Measurements from ENCODE around the gene PRKRA. TPM values are rescaled to one million over a fixed set of nuclear protein-coding genes. Genes with fewer than 3 reads are reported as not detected.

PRKRA gene
- total and polyA plus RNA-seq, 2 of the 13 experiments (the other 11 are each of a cell fraction or from before 2014, with no cell fraction given) = 53.1 to 74.7 TPM

DNA sequence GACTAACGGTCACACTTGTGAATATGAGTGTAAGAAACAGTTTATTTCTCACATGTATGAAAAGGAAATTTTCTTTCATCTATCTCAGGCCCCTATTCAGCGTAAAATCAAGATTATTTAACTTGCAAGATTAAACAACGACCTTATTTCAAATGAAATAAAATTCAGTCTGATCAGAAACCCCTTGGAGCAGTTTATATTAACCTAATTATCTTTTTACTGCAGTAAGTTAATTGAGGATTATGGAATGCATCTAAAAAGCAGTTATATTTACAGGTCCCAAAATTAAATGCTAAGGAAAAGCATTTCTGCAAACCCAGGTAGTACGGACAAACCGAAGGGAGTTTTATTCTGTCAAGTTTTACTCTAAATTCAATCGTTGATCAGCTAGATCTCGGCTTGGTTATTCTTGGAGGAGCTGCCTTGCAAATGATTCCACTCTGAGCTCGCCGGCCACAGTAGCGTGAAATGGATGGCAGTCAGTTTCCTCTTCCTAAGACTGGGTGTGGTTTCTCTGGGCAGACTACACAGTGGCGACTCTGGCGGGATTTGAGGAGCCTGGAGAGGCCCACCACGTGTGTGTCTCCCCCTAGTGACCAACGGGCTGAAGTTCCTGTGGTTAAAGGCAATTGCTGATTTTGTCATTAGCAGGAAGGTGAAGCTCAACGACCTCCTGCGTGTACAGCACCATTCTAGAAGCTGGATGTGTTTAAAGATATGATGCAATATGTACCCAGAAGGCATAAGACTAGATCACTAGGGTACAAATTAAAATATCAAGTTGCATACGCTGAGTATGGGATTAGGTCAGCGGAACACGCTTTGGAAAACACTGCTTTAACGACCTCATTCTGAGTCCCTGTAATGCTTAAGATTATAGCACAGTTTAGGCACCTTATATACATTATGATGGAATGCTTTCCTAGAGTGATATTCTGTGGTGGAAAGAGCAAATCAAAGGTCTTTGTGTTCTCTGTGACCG, 36.4 kb downstream of the PRKRA start (continued):
- TF ChIP-seq, protein P1, sequence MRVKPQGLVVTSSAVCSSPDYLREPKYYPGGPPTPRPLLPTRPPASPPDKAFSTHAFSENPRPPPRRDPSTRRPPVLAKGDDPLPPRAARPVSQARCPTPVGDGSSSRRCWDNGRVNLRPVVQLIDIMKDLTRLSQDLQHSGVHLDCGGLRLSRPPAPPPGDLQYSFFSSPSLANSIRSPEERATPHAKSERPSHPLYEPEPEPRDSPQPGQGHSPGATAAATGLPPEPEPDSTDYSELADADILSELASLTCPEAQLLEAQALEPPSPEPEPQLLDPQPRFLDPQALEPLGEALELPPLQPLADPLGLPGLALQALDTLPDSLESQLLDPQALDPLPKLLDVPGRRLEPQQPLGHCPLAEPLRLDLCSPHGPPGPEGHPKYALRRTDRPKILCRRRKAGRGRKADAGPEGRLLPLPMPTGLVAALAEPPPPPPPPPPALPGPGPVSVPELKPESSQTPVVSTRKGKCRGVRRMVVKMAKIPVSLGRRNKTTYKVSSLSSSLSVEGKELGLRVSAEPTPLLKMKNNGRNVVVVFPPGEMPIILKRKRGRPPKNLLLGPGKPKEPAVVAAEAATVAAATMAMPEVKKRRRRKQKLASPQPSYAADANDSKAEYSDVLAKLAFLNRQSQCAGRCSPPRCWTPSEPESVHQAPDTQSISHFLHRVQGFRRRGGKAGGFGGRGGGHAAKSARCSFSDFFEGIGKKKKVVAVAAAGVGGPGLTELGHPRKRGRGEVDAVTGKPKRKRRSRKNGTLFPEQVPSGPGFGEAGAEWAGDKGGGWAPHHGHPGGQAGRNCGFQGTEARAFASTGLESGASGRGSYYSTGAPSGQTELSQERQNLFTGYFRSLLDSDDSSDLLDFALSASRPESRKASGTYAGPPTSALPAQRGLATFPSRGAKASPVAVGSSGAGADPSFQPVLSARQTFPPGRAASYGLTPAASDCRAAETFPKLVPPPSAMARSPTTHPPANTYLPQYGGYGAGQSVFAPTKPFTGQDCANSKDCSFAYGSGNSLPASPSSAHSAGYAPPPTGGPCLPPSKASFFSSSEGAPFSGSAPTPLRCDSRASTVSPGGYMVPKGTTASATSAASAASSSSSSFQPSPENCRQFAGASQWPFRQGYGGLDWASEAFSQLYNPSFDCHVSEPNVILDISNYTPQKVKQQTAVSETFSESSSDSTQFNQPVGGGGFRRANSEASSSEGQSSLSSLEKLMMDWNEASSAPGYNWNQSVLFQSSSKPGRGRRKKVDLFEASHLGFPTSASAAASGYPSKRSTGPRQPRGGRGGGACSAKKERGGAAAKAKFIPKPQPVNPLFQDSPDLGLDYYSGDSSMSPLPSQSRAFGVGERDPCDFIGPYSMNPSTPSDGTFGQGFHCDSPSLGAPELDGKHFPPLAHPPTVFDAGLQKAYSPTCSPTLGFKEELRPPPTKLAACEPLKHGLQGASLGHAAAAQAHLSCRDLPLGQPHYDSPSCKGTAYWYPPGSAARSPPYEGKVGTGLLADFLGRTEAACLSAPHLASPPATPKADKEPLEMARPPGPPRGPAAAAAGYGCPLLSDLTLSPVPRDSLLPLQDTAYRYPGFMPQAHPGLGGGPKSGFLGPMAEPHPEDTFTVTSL (CRISPR knock-in tag; IDR thresholded peaks at IDR 0.05; ENCODE audit: borderline replicate concordance) = no peak
- TF ChIP-seq HOXA7 (CRISPR knock-in tag; IDR thresholded peaks at IDR 0.05) (no peak), ZMYM3 (CRISPR knock-in tag; IDR thresholded peaks at IDR 0.05) (0 out of 2 replicates have a peak, but pooled peaks have one; percentile 42), ATAD3A (CRISPR knock-in tag; IDR thresholded peaks at IDR 0.05) (no peak), ZBTB42 (CRISPR knock-in tag; IDR thresholded peaks at IDR 0.05) (no peak), DNMT1 (CRISPR knock-in tag; IDR thresholded peaks at IDR 0.05) (no peak), CENPT (CRISPR knock-in tag; IDR thresholded peaks at IDR 0.05; ENCODE audit: low read depth) (no peak), ARNT (IDR thresholded peaks at IDR 0.05) (no peak), FOXO1 (CRISPR knock-in tag; IDR thresholded peaks at IDR 0.05) (peak; percentile 40; the same call in 1 of the 2 replicates), RBAK (CRISPR knock-in tag; IDR thresholded peaks at IDR 0.05) (no peak), KLF15 (CRISPR knock-in tag; IDR thresholded peaks at IDR 0.05; ENCODE audit: borderline replicate concordance) (no peak), ZSCAN30 (CRISPR knock-in tag; IDR thresholded peaks at IDR 0.05) (no peak), BORCS8-MEF2B (CRISPR knock-in tag; IDR thresholded peaks at IDR 0.05) (no peak)
- TF ChIP-seq, protein P2, sequence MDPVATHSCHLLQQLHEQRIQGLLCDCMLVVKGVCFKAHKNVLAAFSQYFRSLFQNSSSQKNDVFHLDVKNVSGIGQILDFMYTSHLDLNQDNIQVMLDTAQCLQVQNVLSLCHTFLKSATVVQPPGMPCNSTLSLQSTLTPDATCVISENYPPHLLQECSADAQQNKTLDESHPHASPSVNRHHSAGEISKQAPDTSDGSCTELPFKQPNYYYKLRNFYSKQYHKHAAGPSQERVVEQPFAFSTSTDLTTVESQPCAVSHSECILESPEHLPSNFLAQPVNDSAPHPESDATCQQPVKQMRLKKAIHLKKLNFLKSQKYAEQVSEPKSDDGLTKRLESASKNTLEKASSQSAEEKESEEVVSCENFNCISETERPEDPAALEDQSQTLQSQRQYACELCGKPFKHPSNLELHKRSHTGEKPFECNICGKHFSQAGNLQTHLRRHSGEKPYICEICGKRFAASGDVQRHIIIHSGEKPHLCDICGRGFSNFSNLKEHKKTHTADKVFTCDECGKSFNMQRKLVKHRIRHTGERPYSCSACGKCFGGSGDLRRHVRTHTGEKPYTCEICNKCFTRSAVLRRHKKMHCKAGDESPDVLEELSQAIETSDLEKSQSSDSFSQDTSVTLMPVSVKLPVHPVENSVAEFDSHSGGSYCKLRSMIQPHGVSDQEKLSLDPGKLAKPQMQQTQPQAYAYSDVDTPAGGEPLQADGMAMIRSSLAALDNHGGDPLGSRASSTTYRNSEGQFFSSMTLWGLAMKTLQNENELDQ (CRISPR knock-in tag; IDR thresholded peaks at IDR 0.05; ENCODE audit: borderline replicate concordance) = 0 out of 2 replicates have a peak, but pooled peaks have one; percentile 35
- TF ChIP-seq, protein P3, sequence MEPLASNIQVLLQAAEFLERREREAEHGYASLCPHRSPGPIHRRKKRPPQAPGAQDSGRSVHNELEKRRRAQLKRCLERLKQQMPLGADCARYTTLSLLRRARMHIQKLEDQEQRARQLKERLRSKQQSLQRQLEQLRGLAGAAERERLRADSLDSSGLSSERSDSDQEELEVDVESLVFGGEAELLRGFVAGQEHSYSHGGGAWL (CRISPR knock-in tag; IDR thresholded peaks at IDR 0.05) = 0 out of 2 replicates have a peak, but pooled peaks have one; percentile 52
- TF ChIP-seq, protein P4, sequence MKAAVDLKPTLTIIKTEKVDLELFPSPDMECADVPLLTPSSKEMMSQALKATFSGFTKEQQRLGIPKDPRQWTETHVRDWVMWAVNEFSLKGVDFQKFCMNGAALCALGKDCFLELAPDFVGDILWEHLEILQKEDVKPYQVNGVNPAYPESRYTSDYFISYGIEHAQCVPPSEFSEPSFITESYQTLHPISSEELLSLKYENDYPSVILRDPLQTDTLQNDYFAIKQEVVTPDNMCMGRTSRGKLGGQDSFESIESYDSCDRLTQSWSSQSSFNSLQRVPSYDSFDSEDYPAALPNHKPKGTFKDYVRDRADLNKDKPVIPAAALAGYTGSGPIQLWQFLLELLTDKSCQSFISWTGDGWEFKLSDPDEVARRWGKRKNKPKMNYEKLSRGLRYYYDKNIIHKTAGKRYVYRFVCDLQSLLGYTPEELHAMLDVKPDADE (CRISPR knock-in tag; IDR thresholded peaks at IDR 0.05) = no peak
- TF ChIP-seq, protein P5, sequence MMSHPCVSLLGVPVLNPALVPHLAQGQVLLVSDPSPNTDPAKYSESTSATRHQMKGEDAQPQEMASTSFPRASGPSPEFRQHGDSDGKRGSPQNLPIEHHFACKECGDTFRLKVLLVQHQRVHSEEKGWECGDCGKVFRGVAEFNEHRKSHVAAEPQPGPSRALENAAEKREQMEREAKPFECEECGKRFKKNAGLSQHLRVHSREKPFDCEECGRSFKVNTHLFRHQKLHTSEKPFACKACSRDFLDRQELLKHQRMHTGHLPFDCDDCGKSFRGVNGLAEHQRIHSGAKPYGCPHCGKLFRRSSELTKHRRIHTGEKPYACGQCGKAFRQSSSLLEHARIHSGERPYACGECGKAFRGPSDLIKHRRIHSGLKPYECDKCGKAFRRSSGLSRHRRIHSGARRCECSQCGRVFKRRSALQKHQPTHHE (CRISPR knock-in tag; IDR thresholded peaks at IDR 0.05; ENCODE audit: borderline replicate concordance) = no peak
